Measurements from ENCODE around the gene DHX30.
"Not testable (repeated sequence)": the region's sequence is repeated elsewhere in the genome, so short reads cannot be mapped to it uniquely, and the experiment has no call there.

DHX30 gene

DNA sequence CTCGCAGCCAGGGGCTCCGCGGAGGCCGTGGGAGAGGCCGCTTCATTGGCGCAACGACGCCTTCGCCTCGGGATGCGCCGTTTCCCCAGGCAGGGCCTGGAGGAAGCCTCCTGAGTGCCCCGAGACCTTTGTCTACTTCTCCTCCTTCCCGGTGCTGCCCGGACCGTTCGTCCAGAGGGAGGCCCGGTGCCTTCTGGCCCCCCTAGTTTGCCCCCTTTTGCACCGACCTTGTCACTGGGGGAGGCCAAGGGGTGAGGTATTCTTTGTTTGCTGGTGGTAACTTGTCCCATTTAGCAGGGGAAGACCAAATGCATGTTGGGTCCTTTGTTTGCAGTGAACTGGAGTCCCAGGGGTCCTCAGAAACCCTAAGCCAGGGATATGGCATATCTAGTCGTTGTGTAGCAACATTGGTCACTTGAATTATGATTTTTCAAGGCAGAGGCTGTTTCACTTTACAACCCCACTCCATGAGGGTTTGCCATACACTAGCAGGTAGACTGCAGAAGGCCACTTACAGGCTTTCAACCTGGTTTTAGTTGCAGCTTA, 615 bp downstream of the DHX30 start:
- no peak for DNase-seq (ENCODE audit: low read depth in 3 of 3)

DNA sequence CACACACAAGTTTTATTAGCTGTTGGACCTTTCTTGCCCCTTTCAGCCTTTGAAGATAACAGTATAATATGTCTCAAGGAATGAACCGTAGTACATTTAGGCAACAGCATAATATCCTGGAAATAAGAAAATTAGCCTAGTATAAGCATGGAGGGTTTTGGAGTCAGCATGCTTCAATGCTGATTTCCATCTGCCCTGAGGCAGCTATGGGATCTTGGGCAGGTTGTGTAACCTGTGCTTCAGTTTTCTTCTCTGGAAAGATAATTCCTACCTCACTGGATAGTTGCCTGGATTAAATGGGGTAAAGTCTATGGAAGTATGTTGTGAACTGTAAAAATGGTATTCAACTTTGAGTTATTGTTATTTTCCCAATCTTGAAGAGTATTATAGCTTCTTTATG, 1.6 kb downstream of the DHX30 start:
- DNase-seq (ENCODE audit: low read depth in 3 of 3), result no peak

DNA sequence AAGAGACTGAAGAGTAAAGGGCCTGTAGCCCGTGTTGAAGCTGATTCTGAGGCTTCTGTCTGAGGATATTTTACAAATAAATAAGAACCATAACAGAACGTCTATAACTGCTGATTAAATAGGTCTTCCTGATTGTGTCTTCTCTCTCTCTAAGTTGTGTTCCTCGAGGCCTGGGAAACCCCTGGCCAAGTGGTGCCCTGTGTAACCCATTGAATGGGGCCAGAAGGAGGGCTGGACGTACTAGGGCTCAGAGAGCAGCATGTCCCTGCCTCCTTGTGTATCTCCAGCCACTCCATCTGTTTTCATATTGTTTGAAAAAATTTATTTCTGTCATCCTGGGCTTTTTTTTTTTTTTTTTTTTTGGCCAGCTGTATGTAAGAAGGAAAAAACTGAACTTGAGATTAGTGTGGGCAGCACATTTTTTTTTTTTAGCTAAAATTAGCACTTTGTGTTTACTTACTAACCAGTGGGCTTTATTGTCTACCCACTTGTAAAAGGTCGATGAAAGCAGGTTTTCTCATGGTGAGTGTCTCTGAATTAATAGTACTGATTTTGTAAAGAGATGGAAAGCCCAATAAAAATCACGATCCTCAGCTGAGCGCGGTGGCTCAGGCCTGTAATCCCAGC, 10.7 kb downstream of the DHX30 start:
- DNase-seq (ENCODE audit: low read depth in 3 of 3), result no peak

DNA sequence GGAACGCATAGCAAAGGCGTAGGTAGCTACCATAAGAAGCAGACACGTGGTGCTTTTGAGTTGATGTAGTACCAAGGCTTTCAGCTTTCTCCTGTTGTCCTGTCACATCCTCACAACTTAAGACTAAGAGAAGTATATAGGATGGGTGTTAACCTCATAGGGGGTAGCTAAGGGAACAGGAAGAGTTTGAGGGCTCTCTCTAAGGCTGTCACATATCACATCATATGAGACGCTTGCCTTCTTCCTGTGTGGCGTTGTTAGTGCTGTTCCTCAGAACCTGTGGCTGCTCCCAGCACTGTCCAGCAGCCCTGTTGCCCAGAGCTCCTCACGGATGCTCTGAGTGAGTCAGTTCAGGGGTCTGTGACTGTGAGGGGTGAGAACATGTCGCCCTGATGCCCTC, 14.7 kb downstream of the DHX30 start:
- DNase-seq (ENCODE audit: low read depth in 3 of 3), result no peak

DNA sequence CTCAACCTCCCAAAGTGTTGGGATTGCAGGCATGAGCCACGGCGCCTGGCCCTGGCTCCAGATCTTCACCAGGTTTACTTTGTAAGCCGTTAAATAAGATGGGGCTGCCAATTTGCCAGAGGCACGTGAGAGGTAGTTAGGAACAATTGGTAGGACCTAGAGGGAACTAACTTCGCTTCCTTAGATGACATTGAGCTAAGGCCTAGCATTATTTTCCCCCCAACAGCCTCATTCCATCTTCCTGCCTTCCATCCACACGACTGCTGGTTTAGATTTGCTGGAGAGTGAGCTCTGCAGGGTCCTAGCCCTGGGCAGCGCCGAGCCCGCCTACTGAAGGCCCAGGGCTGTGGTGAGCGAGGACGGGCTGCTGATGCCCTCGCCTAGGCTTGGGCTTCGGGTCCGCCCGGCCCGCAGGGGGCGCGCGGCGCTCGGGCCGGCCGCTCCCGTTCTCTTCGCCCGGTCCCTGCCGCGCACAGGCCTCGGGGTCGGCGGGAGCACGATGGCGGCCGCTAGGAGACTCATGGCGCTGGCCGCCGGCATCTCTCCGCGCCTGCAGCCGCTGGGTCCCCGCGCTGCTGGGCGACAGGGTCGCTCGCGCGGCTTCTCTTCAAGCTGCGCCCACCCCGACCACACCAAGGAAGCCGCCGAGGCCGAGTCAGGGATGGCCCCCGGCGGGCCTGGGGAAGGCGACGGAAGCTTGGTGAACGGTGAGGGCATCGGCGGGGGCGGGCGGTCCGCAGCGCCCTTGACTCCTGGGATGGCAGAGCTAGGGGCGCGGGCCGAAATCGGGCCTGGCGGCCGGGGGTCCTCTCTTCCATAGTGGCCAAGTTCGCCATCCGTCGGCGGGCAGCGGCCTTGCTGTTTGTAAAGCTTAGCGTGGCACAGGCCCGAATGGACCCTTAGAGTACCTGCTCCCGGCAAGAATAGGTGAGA, 21.9 kb downstream of the DHX30 start:
- peak; percentile 57 to 69 (median 61) for DNase-seq (ENCODE audit: low read depth in 3 of 3)

DNA sequence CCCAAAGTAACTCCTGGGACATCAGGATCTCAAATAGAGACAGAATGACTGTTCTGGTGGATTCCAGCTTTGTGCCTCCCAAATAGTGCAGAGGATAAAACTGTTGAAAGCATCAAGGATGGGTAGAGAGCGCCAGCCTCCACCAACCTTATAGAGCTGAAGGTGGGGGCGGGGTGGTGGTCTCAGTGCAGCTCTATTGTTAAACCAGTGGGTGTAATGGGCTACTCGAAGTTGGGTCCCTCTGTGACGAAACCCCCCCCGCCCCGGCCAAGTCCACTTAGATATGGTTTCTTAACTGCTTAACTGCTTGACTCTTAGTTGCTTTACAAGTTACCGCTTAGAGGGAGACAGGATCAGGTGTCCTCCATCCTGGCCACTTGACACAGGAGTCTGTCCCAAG, 22.7 kb downstream of the DHX30 start:
- no peak for DNase-seq (ENCODE audit: low read depth in 3 of 3)

DNA sequence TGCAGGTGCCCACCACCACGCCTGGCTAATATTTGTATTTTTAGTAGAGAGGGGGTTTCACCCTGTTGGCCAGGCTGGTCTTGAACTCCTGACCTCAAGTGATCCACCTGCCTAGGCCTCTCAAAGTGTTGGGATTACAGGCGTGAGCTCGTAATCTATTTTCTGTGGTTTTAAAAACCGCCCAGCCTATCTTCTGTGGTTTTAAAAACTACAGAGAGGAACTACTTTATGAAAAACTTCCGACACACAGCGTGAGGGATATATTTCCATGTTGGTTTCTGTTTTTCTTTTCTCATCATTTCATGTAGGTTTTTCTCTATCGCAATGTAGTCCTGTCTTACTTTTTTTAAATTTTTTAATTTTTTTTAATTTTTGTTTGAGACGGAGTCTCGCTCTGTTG, 26.5 kb downstream of the DHX30 start:
- not testable (repeated sequence) for DNase-seq (ENCODE audit: low read depth in 3 of 3)

DNA sequence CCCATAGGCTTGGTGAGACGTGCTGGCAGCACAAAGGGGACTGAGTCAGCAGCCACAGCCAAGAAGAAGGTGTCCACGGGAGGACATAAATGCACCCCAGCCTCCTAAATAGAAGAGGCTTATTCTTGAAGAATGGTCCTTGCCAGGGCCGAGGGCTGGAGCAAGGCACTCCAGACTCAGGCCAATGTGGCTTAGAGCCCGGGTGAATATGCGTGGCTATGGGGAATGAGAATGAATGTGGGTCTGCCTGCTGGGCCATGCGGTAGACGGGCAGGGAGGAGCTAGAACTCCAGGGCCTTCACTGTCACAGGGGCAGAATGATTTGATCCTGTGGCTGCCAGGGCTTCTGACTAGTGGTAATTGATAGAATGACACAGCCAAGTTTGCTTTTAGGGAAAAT, 34.0 kb downstream of the DHX30 start:
- DNase-seq (ENCODE audit: low read depth in 3 of 3), result no peak

DNA sequence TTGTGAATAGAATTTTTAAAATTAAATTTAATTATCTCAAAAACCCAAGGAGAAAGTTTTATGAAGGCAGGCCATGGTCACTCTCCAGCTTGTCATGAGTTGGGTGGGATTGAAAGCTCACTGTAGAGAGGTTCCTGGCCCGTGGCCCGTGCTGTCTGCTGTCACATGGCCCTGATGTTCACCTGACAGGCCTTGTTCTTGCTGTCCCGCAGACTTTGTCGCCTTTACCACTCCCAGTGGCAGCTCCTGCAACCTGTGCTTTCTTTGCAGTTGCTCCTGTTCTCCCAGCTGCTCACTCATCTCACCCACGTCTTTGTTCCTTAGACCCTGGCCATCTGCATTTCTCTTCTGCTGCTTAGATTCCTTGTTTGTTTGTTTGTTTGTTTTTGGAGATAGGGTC, 35.6 kb downstream of the DHX30 start:
- DNase-seq (ENCODE audit: low read depth in 3 of 3), result no peak

DNA sequence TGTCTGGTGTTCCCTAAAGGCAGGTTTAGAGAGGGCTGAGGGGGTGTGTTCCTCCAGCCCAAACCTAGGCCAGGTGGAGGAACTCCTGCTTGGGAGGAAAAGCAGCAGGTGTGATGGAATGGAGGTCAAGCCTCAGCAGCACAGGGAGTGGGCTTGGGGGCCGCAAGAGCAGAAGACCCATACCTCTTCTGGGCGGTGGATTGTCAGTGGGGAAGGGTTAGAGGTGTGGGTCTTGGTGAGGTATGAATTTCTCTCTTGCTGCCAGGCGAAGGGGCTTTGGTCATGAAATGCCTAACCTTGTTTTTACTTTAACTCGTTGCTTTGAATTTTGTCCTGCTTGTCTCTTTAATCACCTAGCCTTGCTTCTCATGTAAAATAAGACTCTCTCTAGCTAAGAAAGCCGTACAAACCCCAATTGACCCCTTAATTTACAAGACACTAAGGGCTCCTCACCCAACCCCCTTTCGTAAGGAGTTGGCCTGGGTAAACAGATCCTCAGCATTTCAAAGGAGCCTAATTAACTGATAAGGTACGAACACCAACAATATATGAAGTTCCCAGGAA, 38.9 kb downstream of the DHX30 start:
- DNase-seq (ENCODE audit: low read depth in 3 of 3), result no peak

DNA sequence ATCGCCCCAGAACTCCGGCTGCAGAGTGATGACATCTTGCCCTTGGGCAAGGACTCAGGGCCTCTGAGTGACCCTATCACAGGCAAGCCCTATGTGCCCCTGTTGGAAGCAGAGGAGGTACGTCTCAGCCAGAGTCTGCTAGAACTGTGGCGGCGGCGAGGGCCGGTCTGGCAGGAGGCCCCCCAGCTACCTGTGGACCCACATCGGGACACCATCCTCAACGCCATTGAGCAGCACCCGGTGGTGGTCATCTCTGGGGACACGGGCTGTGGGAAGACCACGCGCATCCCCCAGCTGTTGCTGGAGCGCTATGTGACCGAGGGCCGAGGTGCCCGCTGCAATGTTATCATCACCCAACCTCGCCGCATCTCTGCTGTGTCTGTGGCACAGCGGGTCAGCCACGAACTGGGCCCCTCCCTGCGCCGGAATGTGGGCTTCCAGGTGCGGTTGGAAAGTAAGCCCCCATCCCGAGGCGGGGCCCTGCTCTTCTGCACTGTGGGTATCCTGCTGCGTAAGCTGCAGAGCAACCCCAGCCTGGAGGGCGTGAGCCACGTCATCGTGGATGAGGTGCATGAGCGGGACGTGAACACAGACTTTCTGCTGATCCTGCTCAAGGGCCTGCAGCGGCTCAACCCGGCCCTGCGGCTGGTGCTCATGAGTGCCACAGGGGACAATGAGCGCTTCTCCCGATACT, 43.4 kb downstream of the DHX30 start:
- no peak for DNase-seq (ENCODE audit: low read depth in 3 of 3)

DNA sequence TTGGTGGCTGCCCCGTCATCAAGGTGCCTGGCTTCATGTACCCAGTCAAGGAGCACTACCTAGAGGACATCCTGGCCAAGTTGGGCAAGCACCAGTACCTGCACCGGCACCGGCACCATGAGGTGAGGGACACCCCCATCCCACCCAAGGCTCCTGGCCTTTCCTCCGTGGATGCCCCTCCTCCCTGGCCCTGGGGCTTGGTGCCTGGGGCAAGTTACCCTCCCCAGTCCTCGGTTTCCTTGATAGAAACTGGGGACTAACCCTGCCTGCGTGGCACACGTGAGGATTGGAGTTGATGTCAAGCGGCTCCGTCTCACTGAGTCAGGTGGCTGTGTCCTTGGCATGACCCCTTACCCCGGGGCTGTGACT, 43.9 kb downstream of the DHX30 start:
- no peak for DNase-seq (ENCODE audit: low read depth in 3 of 3)

DNA sequence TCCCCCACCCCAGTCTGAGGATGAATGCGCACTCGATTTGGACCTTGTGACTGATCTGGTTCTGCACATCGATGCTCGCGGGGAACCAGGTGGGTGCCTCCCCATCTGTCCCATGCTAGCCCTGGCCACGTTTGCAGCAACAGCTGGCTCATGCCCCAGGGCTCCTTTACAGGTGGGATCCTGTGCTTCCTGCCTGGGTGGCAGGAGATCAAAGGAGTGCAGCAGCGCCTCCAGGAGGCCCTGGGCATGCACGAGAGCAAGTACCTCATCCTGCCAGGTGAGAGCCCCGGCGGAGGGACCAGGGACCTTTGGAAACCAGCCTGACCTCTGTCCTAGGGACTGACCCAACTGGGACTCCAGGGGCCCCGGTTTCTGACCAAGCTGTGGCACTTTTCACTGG, 44.3 kb downstream of the DHX30 start:
- DNase-seq (ENCODE audit: low read depth in 3 of 3), result no peak

DNA sequence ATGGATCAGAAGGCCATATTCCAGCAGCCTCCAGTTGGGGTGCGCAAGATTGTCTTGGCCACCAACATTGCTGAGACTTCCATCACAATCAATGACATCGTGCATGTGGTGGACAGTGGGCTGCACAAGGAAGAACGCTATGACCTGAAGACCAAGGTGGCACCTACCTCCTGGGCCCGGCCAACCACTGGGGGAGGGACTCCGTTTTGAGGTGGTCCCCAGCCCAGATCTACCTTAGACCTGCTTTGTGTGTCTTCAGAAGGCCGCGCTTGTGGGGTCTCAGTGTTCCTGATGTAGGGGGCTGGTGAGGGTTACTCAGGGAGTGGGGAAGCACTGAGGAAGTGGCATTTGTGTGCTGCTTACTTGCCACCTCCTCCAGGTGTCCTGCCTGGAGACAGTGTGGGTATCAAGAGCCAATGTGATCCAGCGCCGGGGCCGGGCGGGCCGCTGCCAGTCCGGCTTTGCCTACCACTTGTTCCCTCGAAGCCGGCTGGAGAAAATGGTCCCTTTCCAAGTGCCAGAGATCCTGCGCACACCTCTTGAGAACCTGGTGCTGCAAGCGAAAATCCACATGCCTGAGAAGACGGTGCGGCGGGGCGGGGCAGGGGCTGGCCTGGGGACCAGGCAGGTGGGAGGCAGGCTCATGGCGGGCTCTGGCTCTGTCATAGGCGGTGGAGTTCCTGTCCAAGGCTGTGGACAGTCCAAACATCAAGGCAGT, 45.0 kb downstream of the DHX30 start:
- no peak for DNase-seq (ENCODE audit: low read depth in 3 of 3)

DNA sequence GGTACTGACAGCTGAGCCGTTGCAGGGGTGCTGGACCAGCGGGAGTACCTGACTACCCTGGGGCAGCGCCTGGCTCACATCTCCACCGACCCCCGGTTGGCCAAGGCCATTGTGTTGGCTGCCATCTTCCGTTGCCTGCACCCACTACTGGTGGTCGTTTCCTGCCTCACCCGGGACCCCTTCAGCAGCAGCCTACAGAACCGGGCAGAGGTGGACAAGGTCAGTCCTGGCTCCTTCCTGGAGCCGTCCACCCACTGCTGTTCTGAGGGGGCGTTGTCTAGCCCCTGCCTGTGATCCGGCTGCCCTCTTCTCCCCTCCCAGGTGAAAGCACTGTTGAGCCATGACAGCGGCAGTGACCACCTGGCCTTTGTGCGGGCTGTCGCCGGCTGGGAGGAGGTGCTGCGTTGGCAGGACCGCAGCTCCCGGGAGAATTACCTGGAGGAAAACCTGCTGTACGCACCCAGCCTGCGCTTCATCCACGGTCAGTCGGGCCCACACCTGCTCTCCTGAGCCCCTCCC, 45.7 kb downstream of the DHX30 start:
- no peak for DNase-seq (ENCODE audit: low read depth in 3 of 3)

DNA sequence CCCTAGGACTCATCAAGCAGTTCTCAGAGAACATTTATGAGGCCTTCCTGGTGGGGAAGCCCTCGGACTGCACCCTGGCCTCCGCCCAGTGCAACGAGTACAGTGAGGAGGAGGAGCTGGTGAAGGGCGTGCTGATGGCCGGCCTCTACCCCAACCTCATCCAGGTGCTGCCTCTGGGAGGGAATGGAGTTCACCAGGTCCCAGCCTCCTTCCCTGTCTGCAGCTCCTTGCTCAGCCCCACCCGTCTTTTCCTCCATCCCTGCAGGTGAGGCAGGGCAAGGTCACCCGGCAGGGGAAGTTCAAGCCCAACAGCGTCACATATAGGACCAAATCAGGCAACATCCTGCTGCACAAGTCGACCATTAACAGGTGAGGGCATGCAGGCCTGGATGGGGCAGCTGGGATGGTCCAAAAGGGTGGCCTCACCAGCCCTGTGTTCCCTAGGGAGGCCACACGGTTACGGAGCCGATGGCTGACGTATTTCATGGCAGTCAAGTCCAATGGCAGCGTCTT, 46.3 kb downstream of the DHX30 start:
- no peak for DNase-seq (ENCODE audit: low read depth in 3 of 3)

DNA sequence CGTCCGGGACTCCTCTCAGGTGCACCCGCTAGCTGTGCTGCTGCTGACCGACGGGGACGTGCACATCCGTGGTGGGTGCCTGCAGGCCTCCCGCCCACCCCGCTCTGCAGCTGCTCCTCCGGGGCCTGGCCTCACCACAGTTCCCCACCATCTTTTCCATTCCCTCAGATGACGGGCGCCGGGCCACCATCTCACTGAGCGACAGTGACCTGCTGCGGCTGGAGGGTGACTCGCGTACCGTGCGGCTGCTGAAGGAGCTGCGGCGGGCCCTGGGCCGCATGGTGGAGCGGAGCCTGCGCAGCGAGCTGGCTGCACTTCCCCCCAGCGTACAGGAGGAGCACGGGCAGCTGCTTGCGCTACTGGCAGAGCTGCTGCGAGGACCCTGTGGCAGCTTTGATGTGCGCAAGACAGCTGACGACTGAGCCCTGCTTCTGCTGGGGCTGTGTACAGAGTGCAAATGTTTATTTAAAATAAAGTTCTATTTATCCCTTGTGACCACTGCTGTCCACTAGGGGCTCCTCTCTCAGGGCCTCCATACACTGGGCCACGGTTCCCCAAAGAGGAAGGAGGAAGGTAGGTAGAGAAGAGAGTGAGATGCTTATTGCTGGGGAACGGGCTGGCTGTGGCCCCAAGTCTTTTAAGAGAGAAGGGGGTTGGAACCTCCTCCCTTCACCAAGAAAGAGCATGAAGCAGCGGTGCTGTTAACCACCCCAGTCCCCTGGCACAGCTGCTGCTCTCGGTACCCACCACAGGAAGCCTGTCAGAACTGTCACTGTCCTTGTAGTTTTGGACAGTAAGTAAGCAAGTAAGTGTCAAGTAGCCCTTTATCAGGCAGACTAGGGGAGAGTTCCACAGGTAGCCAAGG, 47.0 kb downstream of the DHX30 start:
- DNase-seq (ENCODE audit: low read depth in 3 of 3), result no peak

DNA sequence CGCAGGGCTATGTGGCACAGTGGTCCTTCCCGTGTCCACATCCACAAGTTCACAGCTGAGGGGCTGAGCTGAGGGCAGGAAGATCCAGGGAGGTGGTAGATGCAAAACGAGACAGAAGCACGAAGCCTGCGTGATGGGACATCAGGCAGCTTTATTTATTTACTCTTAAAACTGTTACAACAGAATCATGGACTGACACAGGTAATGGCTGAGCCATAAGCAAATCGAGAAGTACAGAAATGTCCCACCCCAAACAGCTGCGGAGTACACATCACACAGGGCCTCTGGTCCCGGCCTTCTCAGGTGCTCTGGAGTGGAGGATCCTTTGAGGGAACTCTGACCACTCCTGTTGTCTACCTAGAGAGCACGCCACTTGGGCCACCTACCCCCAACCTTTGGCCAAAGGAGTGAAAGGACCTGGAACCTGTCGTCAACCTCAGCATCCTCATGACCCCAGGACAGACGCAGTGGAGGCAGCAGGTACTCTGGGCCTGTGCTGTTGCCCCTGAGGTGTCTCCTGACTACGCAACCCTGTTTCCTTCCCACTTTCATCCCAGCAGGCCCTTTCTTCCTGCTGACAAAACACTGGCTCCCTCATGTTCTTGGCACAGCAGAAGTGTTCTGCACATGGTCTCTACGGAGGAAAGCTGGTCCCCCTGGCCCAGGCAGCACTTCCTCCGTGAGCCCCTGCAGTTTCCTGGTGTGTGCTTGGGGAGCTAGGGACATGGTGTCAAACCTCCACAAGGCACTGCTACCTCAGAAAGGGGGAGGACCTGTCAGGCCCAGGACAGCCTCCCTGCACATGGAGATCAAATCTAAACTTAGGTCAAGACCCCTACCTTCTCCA, 47.8 kb downstream of the DHX30 start:
- DNase-seq (ENCODE audit: low read depth in 3 of 3), result no peak
